Small intestine (tissue), 7 donors: ENCODE results near the gene HELQ. TPM values are rescaled to one million over a fixed set of nuclear protein-coding genes. Genes with fewer than 3 reads are reported as not detected.

Experiments used
- DNase-seq, 2 donors: peaks; one replicate each; pipeline versions ENCODE4 v3.0.0 to v3.0.0-alpha.2; 2013
- FAIRE-seq: peaks from 2 replicates; lab custom pipeline; 2012; peaks lifted over from hg19 to GRCh38; lab: Jason Lieb, UNC
- H3K27ac ChIP-seq, 3 donors: one replicate each; pipeline ENCODE4 v1.5.1; 2013; ENCODE audit warnings: low read length in 2 of 3, mild to moderate bottlenecking in 2 of 3, control low read depth in 1 of 3, inconsistent platforms in 1 of 3, low read depth in 1 of 3, moderate library complexity in 1 of 3
- H3K27me3 ChIP-seq, 3 donors: one replicate each; pipeline ENCODE4 v1.6.1; 2013; ENCODE audit warnings: low read length in 3 of 3, inconsistent platforms in 1 of 3; ENCODE audit not compliant: control insufficient read depth in 3 of 3, insufficient read depth in 3 of 3
- H3K36me3 ChIP-seq, 3 donors: one replicate each; pipeline ENCODE4 v1.6.1; 2013; ENCODE audit warnings: low read length in 3 of 3, inconsistent platforms in 1 of 3, low read depth in 1 of 3, mild to moderate bottlenecking in 1 of 3, moderate library complexity in 1 of 3; ENCODE audit not compliant: control insufficient read depth in 3 of 3, insufficient read depth in 2 of 3
- H3K4me1 ChIP-seq, 3 donors: one replicate each; pipeline ENCODE4 v1.6.1; 2013; ENCODE audit warnings: low read length in 2 of 3, inconsistent platforms in 1 of 3, low read depth in 1 of 3, mild to moderate bottlenecking in 1 of 3, moderate library complexity in 1 of 3; ENCODE audit not compliant: control insufficient read depth in 3 of 3, insufficient read depth in 2 of 3
- H3K4me3 ChIP-seq, 3 donors: one replicate each; pipeline ENCODE4 v1.5.1; 2013; ENCODE audit warnings: low read length in 3 of 3, control low read depth in 1 of 3, inconsistent platforms in 1 of 3, low read depth in 1 of 3, mild to moderate bottlenecking in 1 of 3, moderate library complexity in 1 of 3
- H3K9me3 ChIP-seq, 2 donors: one replicate each; pipeline ENCODE4 v1.6.1; 2013; ENCODE audit warnings: low read depth in 1 of 2, low read length in 1 of 2; ENCODE audit not compliant: control insufficient read depth in 2 of 2, insufficient read depth in 1 of 2
- WGBS, 3 donors: extraction: QIAGEN DNeasy Blood & Tissue Kit; methylation state at CpG; one replicate each; pipeline ENCODE4 v1.1.7; 2013; 5-methylcytosine and 5-hydroxymethylcytosine counted together
- polyA plus RNA-seq, 4 donors: library from polyadenylated mRNA; stranded (reverse) in 3 of 4; unstranded in 1 of 4; fragments of 200-250 nt in 3 of 4; fragments of 120-200 nt in 1 of 4; gene quantifications; one replicate each; pipeline versions ENCODE4 v1.2.1 to v1.2.3, GENCODE V29; 2013
- donor health status: healthy with polysubstance abuse.
- donor health status: control.
- donor health status: control.
- donor health status: Bipolar disorder and iron deficiency.
- donor health status: healthy.

Gene HELQ
- polyA plus RNA-seq, 4 donors, result 4.9 to 13.0 (median 6.6) TPM

GRCh38 chr4:83371235-83371634, 84.4 kb downstream of the HELQ start:
- no peaks in the 10 kb centered on the region for H3K9me3 ChIP-seq
- DNase-seq, result no peak
- 93 to 97% (median 93%) methylated on average over 5 of the region's 5 CpGs for WGBS, 3 donors
- H3K27ac ChIP-seq, result no peak overlapping the region
- H3K27me3 ChIP-seq, result peaks cover 0 to 3% (median 0%) of the 10 kb centered on the region in 3 donors
- peaks cover 0 to 10% (median 0%) of the 10 kb centered on the region in 3 donors for H3K4me1 ChIP-seq
- H3K4me3 ChIP-seq, result no peak overlapping the region
- no peaks in the 10 kb centered on the region for H3K36me3 ChIP-seq
- no peak for FAIRE-seq

DNA sequence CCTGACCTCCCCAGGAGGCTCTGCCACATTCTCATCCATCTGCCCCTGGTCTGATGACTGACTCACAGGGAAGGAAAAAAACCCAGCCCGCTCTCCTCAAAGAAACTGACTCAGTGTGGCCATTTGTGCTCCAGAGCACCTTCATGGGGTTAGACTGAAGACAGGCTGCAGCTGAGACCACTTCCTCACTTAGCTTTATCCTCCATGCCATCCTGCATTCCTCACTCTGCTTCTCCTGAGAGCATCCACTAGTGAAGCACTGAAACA, 85.0 kb downstream of the HELQ start:
- WGBS, 3 donors, result 49 to 92% (median 89%) methylated on average over 1 of the region's 1 CpG

DNA sequence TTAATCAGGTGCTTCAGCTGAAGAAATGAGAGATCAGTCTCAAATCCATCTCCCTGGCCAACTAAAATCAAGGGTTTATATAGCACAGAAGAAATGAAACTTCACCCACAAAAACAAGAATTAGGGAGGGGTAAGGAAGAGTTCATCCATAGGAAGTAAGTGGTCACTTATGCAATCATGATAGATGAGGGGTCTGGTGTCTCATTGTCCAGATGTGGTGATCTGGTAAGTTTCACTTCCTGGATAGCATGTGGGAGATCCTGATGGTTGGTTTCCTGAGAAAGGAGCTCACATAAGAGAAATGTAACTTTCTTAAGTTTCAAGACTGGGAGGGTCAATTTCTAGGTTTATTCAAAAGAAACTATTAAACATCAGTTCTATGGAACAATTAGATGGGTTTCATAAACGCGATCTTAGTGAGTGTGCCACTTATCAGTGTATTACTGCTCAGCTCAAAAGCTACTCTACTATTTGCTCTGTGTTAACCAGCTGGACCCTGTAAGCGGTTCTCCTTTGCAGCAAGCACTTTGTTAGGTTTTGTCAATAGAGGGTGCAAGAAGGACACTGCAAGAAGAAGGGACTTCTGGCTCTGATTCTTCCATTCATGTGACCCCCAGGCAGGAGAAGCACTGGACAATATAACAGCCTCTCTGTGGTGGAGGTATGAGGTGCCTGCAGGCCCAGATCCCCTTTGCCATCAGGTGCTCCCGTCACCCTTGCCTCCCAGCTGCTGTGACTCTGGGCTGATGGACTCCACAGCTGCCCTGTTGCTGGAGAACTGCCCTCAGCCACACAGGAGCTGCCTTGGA, 85.6 kb downstream of the HELQ start:
- Histone ChIP-seq H3K4me3 (no peak overlapping the region), H3K27ac (no peak overlapping the region), H3K36me3 (no peaks in the 10 kb centered on the region), H3K9me3 (no peaks in the 10 kb centered on the region), H3K4me1 (peaks cover 0 to 10% (median 0%) of the 10 kb centered on the region in 3 donors), H3K27me3 (no peaks in the 10 kb centered on the region)
- FAIRE-seq (no peak), DNase-seq (no peak)
- 70 to 83% (median 70%) methylated on average over 4 of the region's 4 CpGs for WGBS, 3 donors

More for the DNA sequence above, 85.0 kb downstream of the HELQ start:
- FAIRE-seq, result no peak
- no peaks in the 10 kb centered on the region for H3K9me3 ChIP-seq
- peaks cover 0 to 10% (median 0%) of the 10 kb centered on the region in 3 donors for H3K4me1 ChIP-seq
- H3K27ac ChIP-seq, result no peak overlapping the region
- no peak overlapping the region for H3K4me3 ChIP-seq
- H3K27me3 ChIP-seq, result peaks cover 0 to 3% (median 0%) of the 10 kb centered on the region in 3 donors
- no peaks in the 10 kb centered on the region for H3K36me3 ChIP-seq
- no peak for DNase-seq

DNA sequence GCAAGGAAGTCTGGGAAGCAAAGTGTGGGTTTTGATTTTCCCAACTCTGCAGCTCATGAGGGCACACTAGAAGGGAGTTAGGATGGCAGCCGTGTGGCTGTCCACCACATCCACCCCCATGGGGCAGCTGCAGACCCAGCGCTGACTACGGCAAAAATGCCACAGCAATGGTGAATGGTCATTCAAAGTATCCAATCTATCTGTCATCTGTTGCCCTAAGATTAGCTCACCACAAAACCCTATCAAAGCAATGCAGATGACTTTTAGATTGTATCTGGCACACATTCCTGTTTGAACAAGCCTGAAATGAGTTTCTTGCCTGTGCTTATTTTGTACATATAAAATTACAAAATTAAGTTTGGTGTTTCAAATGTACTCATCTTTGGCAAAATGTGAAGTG, 91.3 kb downstream of the HELQ start:
- H3K36me3 ChIP-seq, result no peaks in the 10 kb centered on the region
- DNase-seq (no peak), FAIRE-seq (no peak)
- no peaks in the 10 kb centered on the region for H3K9me3 ChIP-seq
- H3K4me3 ChIP-seq, result no peak overlapping the region
- H3K27me3 ChIP-seq, result no peaks in the 10 kb centered on the region
- no peaks in the 10 kb centered on the region for H3K4me1 ChIP-seq
- 71 to 94% (median 93%) methylated on average over 3 of the region's 3 CpGs for WGBS, 3 donors
- no peak overlapping the region for H3K27ac ChIP-seq

DNA sequence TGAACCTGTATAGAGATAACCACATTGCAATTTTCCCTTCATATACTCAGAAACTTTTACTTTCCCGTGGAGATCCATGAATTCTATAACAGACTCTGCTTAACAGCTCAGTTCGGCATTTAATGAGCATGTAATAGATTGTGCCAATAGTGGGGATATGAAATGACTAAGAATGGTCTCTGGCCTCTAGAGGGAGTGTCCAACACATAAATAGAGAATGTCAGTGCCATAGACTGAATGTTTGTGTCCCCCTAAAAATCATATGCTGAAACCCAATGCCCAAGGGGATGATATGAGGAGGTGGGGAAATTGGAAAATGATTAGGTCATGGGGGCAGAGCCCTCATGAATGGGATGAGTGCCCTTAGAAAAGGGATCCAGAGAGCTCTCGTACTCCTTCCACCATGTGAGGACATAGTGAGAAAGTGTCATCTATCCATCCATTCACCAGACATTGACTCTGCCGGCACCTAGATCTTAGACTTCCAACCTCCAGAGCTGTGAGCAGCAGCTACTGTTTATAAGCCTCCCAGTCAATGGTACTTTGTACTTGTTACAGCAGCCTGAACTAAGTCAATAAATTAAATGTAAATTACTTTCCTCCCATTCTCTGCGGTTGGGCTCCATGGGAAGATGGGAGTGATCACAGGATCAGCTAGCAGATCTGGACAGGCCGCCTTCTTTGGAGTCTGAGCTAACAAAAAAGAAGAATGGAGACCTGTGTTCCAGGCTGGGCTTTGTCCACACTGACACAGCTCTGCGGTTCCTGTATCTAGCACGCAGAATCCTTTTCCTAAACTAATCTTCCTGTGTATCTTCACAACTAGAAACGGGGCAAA, 92.9 kb downstream of the HELQ start:
- Histone ChIP-seq H3K4me3 (no peak overlapping the region), H3K27ac (no peak overlapping the region), H3K4me1 (no peaks in the 10 kb centered on the region), H3K9me3 (no peaks in the 10 kb centered on the region), H3K27me3 (no peaks in the 10 kb centered on the region), H3K36me3 (no peaks in the 10 kb centered on the region)
- peak; percentile 58 to 64 for DNase-seq
- no peak for FAIRE-seq
- WGBS, 3 donors, result 42 to 59% (median 49%) methylated on average over 9 of the region's 9 CpGs

- FAIRE-seq, result no peak
Observed at GRCh38 chr4:83361416-83362103, 94.1 kb downstream of the HELQ start.

GRCh38 chr4:83360018-83360417, 95.6 kb downstream of the HELQ start:
- Histone ChIP-seq H3K4me3 (no peak overlapping the region), H3K4me1 (no peaks in the 10 kb centered on the region), H3K27me3 (no peaks in the 10 kb centered on the region), H3K27ac (no peak overlapping the region), H3K9me3 (no peaks in the 10 kb centered on the region), H3K36me3 (no peaks in the 10 kb centered on the region)
- no peak for DNase-seq
- 72 to 81% (median 79%) methylated on average over 4 of the region's 4 CpGs for WGBS, 3 donors
- no peak for FAIRE-seq

More at GRCh38 chr4:83361416-83362103, 94.1 kb downstream of the HELQ start:
- Histone ChIP-seq H3K4me1 (no peaks in the 10 kb centered on the region), H3K27ac (no peak overlapping the region), H3K36me3 (no peaks in the 10 kb centered on the region), H3K9me3 (no peaks in the 10 kb centered on the region), H3K4me3 (no peak overlapping the region), H3K27me3 (no peaks in the 10 kb centered on the region)
- 88 to 94% (median 90%) methylated on average over 7 of the region's 7 CpGs for WGBS, 3 donors
- DNase-seq, result no peak

GRCh38 chr4:83358410-83358809, 97.2 kb downstream of the HELQ start:
- WGBS, 3 donors, result 82 to 92% (median 84%) methylated on average over 1 of the region's 1 CpG
- no peaks in the 10 kb centered on the region for H3K27me3 ChIP-seq
- H3K36me3 ChIP-seq, result no peaks in the 10 kb centered on the region
- DNase-seq, result no peak
- H3K9me3 ChIP-seq, result no peaks in the 10 kb centered on the region
- no peak overlapping the region for H3K4me3 ChIP-seq
- no peak for FAIRE-seq
- no peak overlapping the region for H3K27ac ChIP-seq
- H3K4me1 ChIP-seq, result no peaks in the 10 kb centered on the region
